Tibial nerve (tissue), 4 donors: ENCODE measurements around the gene HCN1. TPM values are rescaled to one million over a fixed set of nuclear protein-coding genes. Genes with fewer than 3 reads are reported as not detected.

Experiments
- DNase-seq, 2 donors: peaks; one replicate each; pipeline ENCODE4 v3.0.0-alpha.2; 2019; ENCODE audit warnings: low spot score in 2 of 2
- H3K27ac ChIP-seq, 4 donors: fragments of 200-600 bp; sonication (generic) in 3 of 4; one replicate each; pipeline ENCODE4 v1.5.1; 2017 to 2019; ENCODE audit warnings: mild to moderate bottlenecking in 1 of 4
- H3K27me3 ChIP-seq, 2 donors: fragments of 200-600 bp; sonication (generic) in 1 of 2; one replicate each; pipeline versions ENCODE4 v1.5.1 to v1.6.0; 2017 to 2019
- H3K36me3 ChIP-seq, 3 donors: fragments of 200-600 bp; sonication (generic); one replicate each; pipeline ENCODE4 v1.5.1; 2018 to 2019
- H3K4me1 ChIP-seq, 4 donors: fragments of 200-600 bp; sonication (generic) in 3 of 4; one replicate each; pipeline ENCODE4 v1.5.1; 2017 to 2019
- H3K4me3 ChIP-seq, 4 donors: fragments of 200-600 bp; sonication (generic) in 3 of 4; one replicate each; pipeline ENCODE4 v1.5.1; 2017 to 2019; ENCODE audit warnings: mild to moderate bottlenecking in 1 of 4, moderate library complexity in 1 of 4
- H3K9me3 ChIP-seq, 4 donors: fragments of 200-600 bp; sonication (generic) in 3 of 4; one replicate each; pipeline ENCODE4 v1.5.1; 2017 to 2019
- CTCF ChIP-seq, 5 experiments: fragments of 200-600 bp in 3 of 5; fragments of 450-650 bp in 2 of 5; sonication (generic) in 3 of 5; IDR thresholded peaks; one replicate each; pipeline ENCODE4 v1.5.1; 2016 to 2019; ENCODE audit warnings: antibody characterized with exemption in 5 of 5, mild to moderate bottlenecking in 3 of 5, moderate library complexity in 2 of 5
- EP300 ChIP-seq, 2 donors: sonication (generic); formaldehyde crosslinking; IDR thresholded peaks; one replicate each; pipeline ENCODE4 v1.6.1; 2017; ENCODE audit warnings: antibody characterized with exemption in 2 of 2, mild to moderate bottlenecking in 1 of 2
- POLR2A ChIP-seq, 2 donors: fragments of 450-650 bp; IDR thresholded peaks; one replicate each; pipeline ENCODE4 v1.6.1; 2017; ENCODE audit warnings: antibody characterized with exemption in 2 of 2, mild to moderate bottlenecking in 2 of 2, moderate library complexity in 2 of 2
- WGBS, 2 donors: methylation state at CpG; one replicate each; pipeline ENCODE4 v1.1.5; 2018; 5-methylcytosine and 5-hydroxymethylcytosine counted together
- total RNA-seq, 4 donors: library from RNA; depleted of rRNA; stranded (reverse); fragments of >200 nt; gene quantifications; one replicate each; pipeline ENCODE4 v1.1.0, GENCODE V29; 2016

The HCN1 gene
- total RNA-seq, 4 donors from 2014 or later, result 16.2 to 21.9 (median 17.7) TPM

GRCh38 chr5:45295231-45295630 is 400.9 kb downstream of the HCN1 start:
- DNase-seq, result no peak
- H3K27me3 ChIP-seq, result no peaks in the 10 kb centered on the region
- no peak overlapping the region for H3K27ac ChIP-seq
- no peaks in the 10 kb centered on the region for H3K4me1 ChIP-seq
- no peak overlapping the region for H3K4me3 ChIP-seq
- H3K36me3 ChIP-seq, result no peaks in the 10 kb centered on the region
- H3K9me3 ChIP-seq, result peaks cover 0 to 5% (median 0%) of the 10 kb centered on the region in 4 donors
- WGBS, 2 donors, result 87 to 90% methylated on average over 2 of the region's 2 CpGs
- no peak for TF ChIP-seq CTCF (IDR thresholded peaks at IDR 0.05)

GRCh38 chr5:45288746-45289145 is 407.4 kb downstream of the HCN1 start:
- no peaks in the 10 kb centered on the region for H3K36me3 ChIP-seq
- no peaks in the 10 kb centered on the region for H3K27me3 ChIP-seq
- no peaks in the 10 kb centered on the region for H3K9me3 ChIP-seq
- no peak for TF ChIP-seq EP300 (IDR thresholded peaks at IDR 0.05)
- TF ChIP-seq POLR2A (IDR thresholded peaks at IDR 0.05), result no peak
- no peak for TF ChIP-seq CTCF (IDR thresholded peaks at IDR 0.05)
- no peak overlapping the region for H3K27ac ChIP-seq
- no peak for DNase-seq
- WGBS, 2 donors, result 80 to 83% methylated on average over 1 of the region's 1 CpG
- no peak overlapping the region for H3K4me3 ChIP-seq
- no peaks in the 10 kb centered on the region for H3K4me1 ChIP-seq

DNA sequence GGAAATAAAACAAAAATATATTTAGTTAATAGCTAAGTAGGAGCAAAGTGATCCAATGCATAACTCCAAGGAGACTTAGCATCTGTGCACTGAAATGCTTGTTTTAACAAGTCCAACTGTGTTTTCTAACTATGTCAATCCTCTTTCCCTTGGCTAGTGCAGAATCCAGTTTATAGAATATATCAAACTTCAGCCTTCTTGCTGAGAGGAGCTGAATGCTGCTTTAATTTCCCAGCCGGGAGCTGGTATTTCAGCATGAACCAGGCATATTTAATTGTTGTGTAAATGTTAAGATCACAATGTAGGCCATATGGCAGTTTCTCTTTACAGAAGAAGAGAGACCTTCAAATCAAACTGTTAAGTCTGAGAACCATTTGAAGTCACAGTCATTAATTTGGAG is 411.7 kb downstream of the HCN1 start:
- Histone ChIP-seq H3K4me3 (no peak overlapping the region), H3K4me1 (no peaks in the 10 kb centered on the region), H3K27me3 (no peaks in the 10 kb centered on the region), H3K36me3 (no peaks in the 10 kb centered on the region), H3K27ac (no peak overlapping the region), H3K9me3 (no peaks in the 10 kb centered on the region)
- no peak for DNase-seq
- 48 to 67% methylated on average over 1 of the region's 1 CpG for WGBS, 2 donors
- TF ChIP-seq POLR2A (IDR thresholded peaks at IDR 0.05) (no peak), CTCF (IDR thresholded peaks at IDR 0.05) (no peak), EP300 (IDR thresholded peaks at IDR 0.05) (no peak)

DNA sequence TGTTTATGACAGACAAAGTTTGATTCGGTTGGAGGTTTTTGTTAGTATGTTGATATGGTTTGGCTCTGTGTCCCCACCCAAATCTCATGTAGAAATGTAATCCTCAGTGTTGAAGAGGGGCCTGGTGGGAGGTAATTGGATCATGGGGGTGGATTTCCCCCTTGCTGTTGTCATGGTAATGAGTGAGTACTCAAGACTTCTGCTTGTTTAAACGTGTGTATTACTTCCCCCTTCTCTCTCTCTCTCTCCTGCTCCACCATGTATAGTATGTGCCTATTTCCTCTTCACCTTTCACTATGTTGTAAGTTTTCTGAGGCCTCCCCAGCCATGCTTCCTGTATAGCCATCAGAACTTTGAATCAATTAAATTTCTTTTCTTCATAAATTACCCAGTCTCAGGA is 415.1 kb downstream of the HCN1 start:
- Histone ChIP-seq H3K4me3 (no peak overlapping the region), H3K27ac (no peak overlapping the region), H3K4me1 (no peaks in the 10 kb centered on the region), H3K9me3 (no peaks in the 10 kb centered on the region), H3K36me3 (no peaks in the 10 kb centered on the region), H3K27me3 (no peaks in the 10 kb centered on the region)
- 50 to 52% methylated on average over 2 of the region's 2 CpGs for WGBS, 2 donors
- no peak for DNase-seq
- no peak for TF ChIP-seq EP300 (IDR thresholded peaks at IDR 0.05)
- no peak for TF ChIP-seq POLR2A (IDR thresholded peaks at IDR 0.05)

GRCh38 chr5:45279109-45279508 is 417.1 kb downstream of the HCN1 start:
- Histone ChIP-seq H3K27ac (no peak overlapping the region), H3K4me3 (no peak overlapping the region), H3K4me1 (no peaks in the 10 kb centered on the region), H3K36me3 (no peaks in the 10 kb centered on the region), H3K27me3 (no peaks in the 10 kb centered on the region), H3K9me3 (no peaks in the 10 kb centered on the region)
- TF ChIP-seq EP300 (IDR thresholded peaks at IDR 0.05), result no peak
- TF ChIP-seq POLR2A (IDR thresholded peaks at IDR 0.05), result no peak
- no peak for TF ChIP-seq CTCF (IDR thresholded peaks at IDR 0.05)
- no peak for DNase-seq
- 8 to 20% methylated on average over 1 of the region's 1 CpG for WGBS, 2 donors

DNA sequence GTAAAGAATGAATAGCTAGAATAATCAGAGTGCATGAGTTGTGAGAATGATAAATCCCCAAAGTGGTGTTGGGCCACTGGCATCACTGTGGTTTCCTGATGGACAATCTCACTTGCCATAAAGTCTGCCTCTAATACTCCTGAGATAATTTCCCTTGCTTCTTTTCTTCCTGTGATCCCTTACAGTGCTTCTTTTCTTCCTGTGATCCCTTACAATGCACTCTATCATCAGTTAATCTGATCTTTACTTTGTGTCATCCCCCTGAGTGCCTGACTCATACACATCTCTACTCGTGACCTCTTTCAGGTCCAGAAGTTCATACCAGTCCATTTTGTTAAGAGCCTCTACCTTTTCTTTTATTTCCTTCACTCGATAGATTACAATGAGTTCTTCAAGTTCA is 418.3 kb downstream of the HCN1 start:
- H3K4me3 ChIP-seq, result no peak overlapping the region
- no peaks in the 10 kb centered on the region for H3K4me1 ChIP-seq
- TF ChIP-seq EP300 (IDR thresholded peaks at IDR 0.05) (no peak), POLR2A (IDR thresholded peaks at IDR 0.05) (no peak), CTCF (IDR thresholded peaks at IDR 0.05) (no peak)
- H3K27ac ChIP-seq, result no peak overlapping the region
- H3K9me3 ChIP-seq, result no peaks in the 10 kb centered on the region
- no peak for DNase-seq
- WGBS, 2 donors, result 71 to 76% methylated on average over 2 of the region's 2 CpGs
- H3K27me3 ChIP-seq, result no peaks in the 10 kb centered on the region
- no peaks in the 10 kb centered on the region for H3K36me3 ChIP-seq
